H7 (cell line): ENCODE data around the gene SGCA. TPM values are rescaled to one million over a fixed set of nuclear protein-coding genes. Genes with fewer than 3 reads are reported as not detected.

Experiments used
- DNase-seq: peaks from one replicate; pipeline ENCODE4 v3.0.0; 2012
- H3K27me3 ChIP-seq: 2 replicates; pipeline ENCODE4 v1.6.0; 2011; ENCODE audit warnings: mild to moderate bottlenecking, low read length; ENCODE audit not compliant: control insufficient read depth, insufficient read depth
- H3K36me3 ChIP-seq: replicated peaks from 2 replicates; pipeline ENCODE4 v1.5.1; 2011; ENCODE audit warnings: low read length; ENCODE audit not compliant: control insufficient read depth, insufficient read depth
- H3K4me3 ChIP-seq: 2 replicates; pipeline ENCODE4 v1.5.1; 2011; ENCODE audit warnings: low read depth, mild to moderate bottlenecking, control low read depth, low read length, moderate library complexity; ENCODE audit not compliant: insufficient read depth
- total RNA-seq: library from RNA; depleted of rRNA; stranded (reverse); fragments of >200 nt; shearing (Covaris generic); gene quantifications from 2 replicates; pipeline ENCODE4 v1.2.3, GENCODE V29; 2014

The SGCA gene
- total RNA-seq, 1 experiment from 2014 or later: 0.52 TPM

DNA sequence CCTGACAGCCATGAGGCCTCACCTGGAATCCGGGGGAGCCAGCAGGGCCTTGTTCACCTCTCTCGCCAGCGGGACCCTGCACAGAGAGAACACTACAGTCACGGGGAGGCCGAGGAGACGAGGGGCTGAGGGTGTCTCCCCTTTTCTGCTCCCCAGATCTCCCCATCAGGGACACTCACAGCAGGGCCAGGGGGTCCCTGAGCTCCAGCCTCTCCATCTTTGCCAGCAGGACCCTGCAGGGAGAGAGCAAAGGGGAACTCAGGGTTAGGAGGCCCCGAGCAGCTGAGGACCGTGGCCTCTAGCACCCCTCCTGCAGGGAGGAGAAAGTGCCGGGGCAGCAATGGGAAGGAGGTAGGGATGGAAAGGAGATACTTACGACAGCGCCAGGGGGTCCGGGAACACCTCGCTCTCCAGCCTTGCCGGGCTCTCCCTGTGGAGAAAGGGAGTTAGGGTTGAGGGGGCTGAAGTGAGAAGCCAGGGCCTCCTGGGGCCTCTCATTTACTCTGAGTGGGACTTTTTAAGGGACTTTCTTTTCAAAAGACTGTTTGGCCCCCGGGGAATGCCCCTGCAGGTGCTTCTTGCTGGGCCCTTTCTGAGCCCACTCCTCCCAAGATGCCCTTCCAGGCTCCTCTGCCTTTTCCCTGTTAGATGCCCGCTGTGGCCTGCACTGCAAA lies 26.9 kb downstream of the SGCA start:
- DNase-seq: no peak
- H3K4me3 ChIP-seq: no peak overlapping the region
- no peaks in the 10 kb centered on the region for H3K27me3 ChIP-seq
- H3K36me3 ChIP-seq: peaks cover 48% of the 10 kb centered on the region

DNA sequence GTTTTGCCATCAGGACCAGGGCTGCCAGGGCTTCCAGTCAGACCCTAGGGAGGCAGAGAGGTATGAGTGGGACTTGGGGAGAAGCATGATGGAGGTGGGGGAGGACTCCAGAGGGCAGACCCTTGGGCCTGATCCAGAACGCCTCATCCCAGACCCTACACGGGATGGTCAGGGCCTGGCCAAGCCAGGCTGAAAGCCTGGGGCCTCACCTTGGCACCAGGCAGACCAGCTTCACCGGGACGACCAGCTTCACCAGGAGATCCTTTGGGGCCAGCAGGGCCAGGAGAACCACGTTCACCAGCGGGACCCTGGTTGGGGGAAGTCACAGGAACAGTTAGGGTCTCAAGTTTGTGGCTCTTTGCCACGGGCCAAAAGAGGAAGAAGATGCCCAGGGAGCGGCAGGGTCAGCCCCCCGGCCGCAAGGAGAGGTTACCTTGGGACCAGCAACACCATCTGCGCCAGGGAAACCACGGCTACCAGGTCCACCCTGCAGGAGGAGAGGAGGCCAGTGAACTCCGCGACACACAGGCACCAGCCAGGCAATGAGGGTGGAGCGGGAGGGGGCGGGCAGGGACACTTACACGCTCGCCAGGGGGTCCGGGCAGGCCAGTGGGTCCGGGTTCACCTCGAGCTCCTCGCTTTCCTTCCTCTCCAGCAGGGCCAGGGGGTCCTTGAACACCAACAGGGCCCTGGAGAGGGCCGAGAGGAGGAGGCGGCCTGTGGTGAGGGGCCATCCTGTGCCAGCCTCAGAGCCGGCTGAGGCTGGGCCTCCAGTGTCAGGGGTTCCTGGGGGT lies 28.5 kb downstream of the SGCA start:
- Histone ChIP-seq H3K4me3 (no peak overlapping the region), H3K27me3 (no peaks in the 10 kb centered on the region), H3K36me3 (peaks cover 45% of the 10 kb centered on the region)
- DNase-seq: no peak

DNA sequence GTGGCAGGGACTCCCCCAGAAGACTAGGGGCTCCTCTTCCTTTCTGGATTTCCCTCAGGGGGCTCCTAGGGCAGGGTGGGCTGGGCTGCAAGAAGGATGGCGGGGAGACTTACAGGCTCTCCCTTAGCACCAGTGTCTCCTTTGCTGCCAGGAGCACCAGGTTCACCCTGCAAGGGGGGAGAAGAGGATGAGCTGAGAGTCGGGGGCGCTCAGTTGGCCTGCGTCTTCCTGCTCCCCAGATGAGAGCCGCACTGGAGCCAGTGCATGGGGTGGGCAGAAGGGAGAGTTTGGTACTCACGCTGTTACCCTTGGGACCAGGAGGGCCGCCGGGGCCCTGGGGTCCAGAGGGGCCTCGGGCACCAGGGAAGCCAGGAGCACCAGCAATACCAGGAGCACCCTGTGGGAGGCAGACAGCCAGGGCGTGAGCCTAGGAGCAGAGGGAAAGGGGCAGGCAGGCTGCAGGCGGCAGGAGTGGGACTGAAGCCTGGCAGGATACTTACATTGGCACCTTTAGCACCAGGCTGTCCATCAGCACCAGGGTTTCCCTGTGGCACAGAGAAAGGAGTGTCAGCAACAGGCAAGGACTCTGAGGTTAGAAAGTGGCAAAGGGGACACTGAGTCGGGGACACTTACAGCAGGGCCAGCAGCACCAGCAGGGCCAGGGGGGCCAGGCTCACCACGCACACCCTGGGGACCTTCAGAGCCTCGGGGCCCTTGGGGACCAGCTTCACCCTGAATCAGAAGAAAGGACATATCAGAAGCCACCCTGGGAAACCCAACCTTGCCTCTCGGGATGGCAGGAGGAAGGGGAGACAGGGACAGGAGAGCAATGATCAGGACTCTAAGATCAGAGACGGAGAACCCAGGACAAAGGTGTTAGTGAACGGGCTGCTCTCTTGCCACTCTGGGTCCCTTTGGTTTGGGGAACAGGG lies 29.4 kb downstream of the SGCA start:
- no peak for DNase-seq
- Histone ChIP-seq H3K4me3 (no peak overlapping the region), H3K27me3 (no peaks in the 10 kb centered on the region), H3K36me3 (peaks cover 40% of the 10 kb centered on the region)

GRCh38 chr17:50196036-50196435 lies 30.2 kb downstream of the SGCA start:
- Histone ChIP-seq H3K4me3 (no peak overlapping the region), H3K27me3 (peaks cover 3% of the 10 kb centered on the region), H3K36me3 (peaks cover 38% of the 10 kb centered on the region)
- DNase-seq: no peak

- no peak overlapping the region for H3K4me3 ChIP-seq
- no peak for DNase-seq
- peaks cover 11% of the 10 kb centered on the region for H3K27me3 ChIP-seq
- peaks cover 36% of the 10 kb centered on the region for H3K36me3 ChIP-seq
Measured at GRCh38 chr17:50196826-50197225, 31.0 kb downstream of the SGCA start.

- Histone ChIP-seq H3K4me3 (no peak overlapping the region), H3K36me3 (peaks cover 26% of the 10 kb centered on the region), H3K27me3 (peaks cover 22% of the 10 kb centered on the region)
- peak; percentile 80 for DNase-seq
Measured at GRCh38 chr17:50198026-50198669, 32.3 kb downstream of the SGCA start.

DNA sequence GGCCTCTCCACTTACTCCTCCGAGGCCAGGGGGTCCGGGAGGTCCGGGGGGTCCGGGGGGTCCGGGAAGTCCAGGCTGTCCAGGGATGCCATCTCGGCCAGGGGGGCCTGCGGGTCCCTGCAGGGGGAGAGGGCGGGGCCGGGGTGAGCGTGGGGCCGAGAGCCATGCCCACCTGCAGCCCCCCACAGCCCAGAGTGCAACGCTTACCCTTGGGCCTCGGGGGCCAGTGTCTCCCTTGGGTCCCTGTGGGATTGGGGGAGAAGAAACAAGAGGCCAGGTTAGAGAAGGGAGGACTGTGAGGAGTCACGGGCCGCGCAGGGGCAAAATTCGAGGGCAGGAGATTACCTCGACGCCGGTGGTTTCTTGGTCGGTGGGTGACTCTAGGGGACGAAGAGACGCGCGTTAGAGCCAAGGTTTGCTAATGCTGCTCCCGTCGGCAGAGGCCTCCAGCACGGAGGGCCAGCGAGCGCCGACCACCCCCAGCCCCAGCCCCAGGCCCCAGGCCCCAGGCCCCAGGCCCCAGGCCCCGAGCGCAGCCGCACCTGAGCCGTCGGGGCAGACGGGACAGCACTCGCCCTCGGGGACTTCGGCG lies 33.5 kb downstream of the SGCA start:
- Histone ChIP-seq H3K4me3 (peak overlapping the region; percentile 57), H3K27me3 (peaks cover 22% of the 10 kb centered on the region), H3K36me3 (peaks cover 22% of the 10 kb centered on the region)
- no peak for DNase-seq

DNA sequence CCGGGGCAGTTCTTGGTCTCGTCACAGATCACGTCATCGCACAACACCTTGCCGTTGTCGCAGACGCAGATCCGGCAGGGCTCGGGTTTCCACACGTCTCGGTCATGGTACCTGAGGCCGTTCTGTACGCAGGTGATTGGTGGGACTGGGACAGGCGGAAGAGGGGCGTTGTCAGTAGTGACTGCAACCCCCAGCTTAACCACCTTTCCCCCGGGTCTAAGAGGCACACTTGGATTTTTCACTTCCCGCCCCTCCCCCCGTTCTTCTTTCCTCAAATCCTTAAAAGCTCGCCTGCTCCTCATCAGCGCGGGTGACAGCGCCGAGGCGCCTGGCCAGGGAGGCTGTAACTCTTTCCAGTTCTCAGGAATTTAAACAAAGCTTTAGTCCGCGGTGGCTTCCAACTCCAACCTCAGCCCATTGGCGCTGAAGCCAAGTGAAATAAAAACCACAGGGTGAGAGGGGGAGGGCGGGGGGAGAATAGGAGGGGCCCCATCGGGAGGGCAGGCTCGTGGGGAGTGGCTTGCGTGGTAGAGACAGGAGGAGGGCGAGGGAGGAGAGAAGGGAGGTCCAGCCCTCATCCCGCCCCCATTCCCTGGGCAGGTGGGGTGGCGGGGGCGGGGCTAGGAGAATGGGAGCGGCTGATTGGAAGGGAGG lies 34.1 kb downstream of the SGCA start:
- Histone ChIP-seq H3K36me3 (peaks cover 21% of the 10 kb centered on the region), H3K27me3 (peaks cover 25% of the 10 kb centered on the region), H3K4me3 (peak overlapping the region; percentile 57)
- peak; percentile 98 for DNase-seq

DNA sequence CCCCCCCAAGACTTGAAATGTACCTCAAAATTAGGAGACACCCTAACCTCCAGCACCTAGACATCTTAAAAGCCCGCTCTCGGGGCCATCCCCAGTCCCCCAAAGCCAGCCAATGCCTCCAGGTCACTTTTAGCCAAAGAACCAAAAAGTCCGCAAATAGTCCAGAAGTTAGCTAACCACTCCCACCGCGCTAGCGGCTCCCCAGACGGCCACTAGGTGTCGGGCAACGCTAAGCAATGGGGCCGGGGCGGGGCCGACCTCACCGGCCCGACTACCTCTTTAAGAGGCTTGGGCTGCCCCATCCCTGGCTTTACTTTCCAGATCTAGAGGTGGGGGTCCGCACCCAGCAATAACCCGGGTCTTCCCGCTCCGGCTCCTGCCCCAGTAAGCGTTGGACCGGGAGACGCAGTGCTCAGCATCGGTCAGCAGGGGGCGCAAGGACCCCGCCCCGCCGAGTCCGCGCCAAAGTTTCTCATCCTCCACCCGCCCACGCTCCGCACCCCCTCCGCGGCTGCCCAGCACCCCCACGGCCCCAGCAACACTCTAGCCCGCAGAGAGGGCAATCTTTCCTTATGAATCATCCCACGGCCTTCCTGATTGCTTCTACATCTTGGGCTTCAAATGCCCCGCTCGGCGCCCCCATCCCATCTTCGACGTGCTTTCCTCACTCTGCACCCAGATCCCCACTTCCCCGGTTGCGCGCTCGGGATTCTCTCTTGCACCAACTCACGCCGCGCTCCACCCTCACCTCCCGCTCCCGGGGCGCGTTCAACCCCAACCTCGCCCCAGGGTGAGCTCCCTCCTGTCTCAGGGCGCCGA lies 34.9 kb downstream of the SGCA start:
- DNase-seq: peak; percentile 98

GRCh38 chr17:50201276-50201854 lies 35.6 kb downstream of the SGCA start, which contains the start of gene COL1A1:
COL1A1 (minus strand) TSS chr17:50201631; CDS start chr17:50201513, 118 bp downstream.
- peaks cover 28% of the 10 kb centered on the region for H3K27me3 ChIP-seq
- peaks cover 16% of the 10 kb centered on the region for H3K36me3 ChIP-seq
- H3K4me3 ChIP-seq: peak within 1 kb of the TSS; percentile 57
- peak; percentile 88 for DNase-seq

More for the DNA sequence above, 34.9 kb downstream of the SGCA start:
- H3K4me3 ChIP-seq: peak overlapping the region; percentile 57
- H3K27me3 ChIP-seq: peaks cover 28% of the 10 kb centered on the region
- H3K36me3 ChIP-seq: peaks cover 21% of the 10 kb centered on the region

DNA sequence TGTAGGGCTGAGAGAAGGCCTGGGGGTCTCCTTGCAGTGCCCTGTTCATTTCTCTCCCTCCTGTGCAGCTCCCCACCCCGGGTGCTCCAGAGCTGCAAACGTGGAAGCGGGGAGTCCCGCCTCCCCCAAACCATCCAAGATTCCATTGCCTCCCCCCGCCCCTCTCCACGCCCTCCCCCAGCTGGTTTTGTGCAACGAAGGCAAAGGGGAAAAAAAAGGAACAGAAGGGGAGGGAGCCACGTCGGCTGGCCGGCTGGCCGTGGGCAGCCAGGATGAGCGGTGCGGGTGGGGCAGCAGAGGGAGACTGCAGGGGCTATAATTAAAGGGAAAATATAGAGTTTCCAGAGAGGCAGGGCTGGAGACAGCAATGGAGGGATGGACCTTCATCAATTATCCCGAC lies 37.3 kb downstream of the SGCA start:
- Histone ChIP-seq H3K4me3 (no peak overlapping the region), H3K36me3 (peaks cover 1% of the 10 kb centered on the region), H3K27me3 (peaks cover 28% of the 10 kb centered on the region)
- DNase-seq: peak; percentile 54

DNA sequence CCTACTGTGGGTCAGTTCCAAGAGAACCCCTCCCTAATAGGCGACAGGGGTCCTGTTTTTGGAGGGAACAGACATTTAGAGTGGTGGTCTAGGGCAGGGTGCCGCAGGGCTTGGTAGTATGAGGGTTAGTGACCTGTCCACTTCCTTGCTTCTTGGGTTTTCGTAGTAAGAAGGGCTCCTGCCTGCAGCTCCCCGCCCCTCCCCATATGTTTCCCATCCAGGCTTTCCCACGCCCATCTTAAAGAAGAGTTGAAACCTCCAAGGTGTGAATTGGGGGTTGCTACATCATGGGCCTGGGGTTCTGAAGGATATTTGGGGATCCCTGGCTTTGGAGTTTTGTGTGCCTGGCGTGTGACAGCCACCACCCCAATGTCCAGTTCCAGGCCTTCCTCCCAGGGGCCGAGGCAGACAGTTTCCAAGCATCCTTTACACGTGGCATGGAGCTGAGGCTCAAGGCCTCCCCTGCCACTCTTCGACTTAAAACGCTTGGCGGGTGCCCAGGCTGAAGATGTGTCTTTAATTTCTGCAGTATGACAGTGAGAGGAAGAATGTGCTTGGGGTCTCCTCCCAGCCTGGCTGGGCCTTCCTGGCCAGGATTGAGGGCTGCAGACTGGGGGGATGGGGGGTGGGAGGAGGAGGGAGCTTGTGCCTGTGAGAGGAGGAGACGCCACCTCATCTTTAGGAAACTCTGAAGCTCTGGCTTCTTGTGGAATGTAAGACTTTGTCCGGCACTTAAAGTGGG lies 38.0 kb downstream of the SGCA start:
- H3K4me3 ChIP-seq: no peak overlapping the region
- DNase-seq: peak; percentile 51
- H3K27me3 ChIP-seq: peaks cover 28% of the 10 kb centered on the region
- no peaks in the 10 kb centered on the region for H3K36me3 ChIP-seq
